Muscle of back (tissue), 11 donors: ENCODE measurements around the gene TBCCD1. TPM values are rescaled to one million over a fixed set of nuclear protein-coding genes. Genes with fewer than 3 reads are reported as not detected.
A peak's percentile ranks its signal among the peaks of the same experiment; 100 is the strongest.
"Not testable (repeated sequence)": the region's sequence is repeated elsewhere in the genome, so short reads cannot be mapped to it uniquely, and the experiment has no call there.

Experiments used
- DNase-seq, 3 donors: peaks; one replicate each; pipeline versions ENCODE4 v3.0.0 to v3.0.0-alpha.2; 2013
- polyA plus RNA-seq, 10 donors: library from polyadenylated mRNA; unstranded; fragments of 120-200 nt; gene quantifications; one replicate each; pipeline ENCODE4 v1.2.1, GENCODE V29; 2013; ENCODE audit not compliant: insufficient read length in 10 of 10

The TBCCD1 gene
- polyA plus RNA-seq, 10 donors = 9.9 to 15.5 (median 12.8) TPM

- DNase-seq = peak in 1 of 3 donors; percentile 40
Measured at GRCh38 chr3:186598108-186598784, 31.1 kb upstream of the TBCCD1 start.

GRCh38 chr3:186596568-186597287 is 29.6 kb upstream of the TBCCD1 start:
- no peak for DNase-seq

GRCh38 chr3:186594591-186595113 is 27.5 kb upstream of the TBCCD1 start:
- no peak for DNase-seq

DNA sequence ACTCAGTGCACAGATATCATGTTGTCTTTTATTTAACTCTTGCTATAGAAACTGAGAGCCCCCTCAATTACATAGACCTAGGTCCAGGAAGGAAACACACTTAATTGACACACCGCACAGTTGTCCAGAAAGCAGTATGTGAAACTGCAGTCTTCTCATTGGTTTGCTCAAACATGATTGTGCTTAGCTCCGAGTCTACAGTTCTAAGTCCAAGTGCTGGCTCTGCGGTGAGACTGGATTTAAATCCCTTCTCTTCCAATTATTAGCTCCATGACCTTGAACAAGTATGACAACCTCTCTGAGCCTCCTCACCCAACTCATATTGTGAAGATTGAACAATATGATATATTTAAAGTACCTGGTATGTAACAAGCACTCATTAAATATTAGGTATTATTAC is 26.7 kb upstream of the TBCCD1 start:
- no peak for DNase-seq

DNA sequence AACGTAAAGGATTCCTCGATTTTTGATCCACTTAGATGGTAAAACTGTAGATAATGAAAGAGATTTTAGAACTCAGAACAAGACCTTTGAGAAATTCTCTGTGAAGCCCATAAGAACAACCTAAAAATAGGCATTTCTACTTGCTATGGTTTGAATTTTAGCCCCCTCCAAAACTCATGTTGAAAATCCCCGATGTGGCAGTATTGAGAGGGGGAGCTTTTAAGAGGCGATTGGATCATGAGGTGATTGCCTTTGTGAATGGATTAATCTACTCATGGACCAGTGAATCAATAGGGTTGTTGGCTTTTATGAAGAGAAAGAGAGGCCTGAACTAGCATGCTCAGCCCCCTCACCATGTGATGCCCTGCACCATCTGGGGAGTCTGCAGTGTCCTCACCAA is 25.5 kb upstream of the TBCCD1 start:
- DNase-seq = no peak

- DNase-seq = no peak
Measured at GRCh38 chr3:186590580-186591295, 23.6 kb upstream of the TBCCD1 start.

DNA sequence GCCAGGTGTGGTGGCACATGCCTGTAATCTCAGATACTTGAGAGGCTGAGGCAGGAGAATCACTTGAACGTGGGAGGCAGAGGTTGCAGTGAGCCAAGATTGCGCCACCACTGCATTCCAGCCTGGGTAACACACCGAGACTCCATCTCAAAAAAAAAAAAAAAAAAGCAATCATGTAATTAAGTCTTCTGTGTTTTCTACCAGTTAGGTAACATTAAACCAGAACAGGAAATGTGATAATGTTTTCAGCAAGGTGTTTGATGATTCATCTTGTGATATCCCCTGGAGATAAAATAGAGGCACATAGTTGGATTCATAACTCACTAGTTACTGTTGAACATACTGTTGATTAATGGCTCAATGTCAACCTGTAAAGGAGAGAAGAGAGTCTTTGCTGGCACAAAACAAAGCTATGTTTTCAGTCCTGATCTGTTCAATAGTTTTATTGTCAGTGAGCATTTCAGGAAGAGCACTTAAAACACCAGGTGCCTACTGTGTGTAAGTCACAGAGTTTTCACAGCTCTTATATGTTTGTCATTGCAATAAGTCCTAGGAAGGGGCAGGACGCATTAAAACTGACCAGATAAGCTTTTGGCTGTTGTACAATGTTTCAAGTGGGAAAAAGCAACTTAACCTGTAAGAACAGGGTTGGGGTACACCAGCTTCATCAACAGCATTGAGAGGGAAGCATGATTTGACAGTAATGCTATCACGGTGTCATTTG is 22.9 kb upstream of the TBCCD1 start:
- no peak for DNase-seq

DNA sequence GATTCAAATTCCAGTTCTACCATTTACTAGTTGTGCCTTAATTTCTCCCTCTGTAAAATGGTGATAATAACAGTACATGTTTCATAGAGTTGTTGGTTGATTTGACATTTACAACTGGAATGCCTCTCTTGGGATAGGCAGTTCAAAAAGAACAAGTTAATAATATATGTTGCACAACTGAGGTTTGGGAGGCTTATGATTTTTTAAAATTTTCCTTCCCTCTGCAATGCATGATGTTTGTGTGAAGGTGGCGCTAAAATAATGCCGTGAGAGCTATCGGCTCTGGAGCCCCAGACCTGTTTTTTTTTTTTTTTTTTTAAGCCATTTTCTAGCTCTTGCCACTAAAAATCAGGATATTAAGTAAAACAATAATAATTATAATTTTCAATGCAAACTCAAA is 22.0 kb upstream of the TBCCD1 start:
- DNase-seq = no peak

- no peak for DNase-seq
Measured at GRCh38 chr3:186588632-186589031, 21.5 kb upstream of the TBCCD1 start.

DNA sequence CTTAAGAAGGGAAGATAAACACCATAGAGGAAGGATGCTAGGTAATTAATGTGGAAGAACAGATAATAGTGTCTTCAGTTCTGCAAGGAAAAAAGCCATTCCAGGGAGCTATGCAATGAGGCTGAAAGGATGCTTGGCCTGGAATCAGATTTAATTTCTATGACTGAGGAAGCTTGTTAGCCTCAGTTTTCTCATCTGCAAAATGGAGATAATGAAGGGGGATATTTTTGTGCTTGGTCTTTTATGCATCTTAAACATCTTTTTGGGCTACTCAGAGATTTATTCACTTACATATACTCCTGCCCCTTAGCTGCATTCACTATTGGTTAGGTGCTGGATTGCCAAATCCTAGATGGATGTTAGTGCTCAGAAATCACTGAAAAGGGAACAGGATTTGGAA is 20.0 kb upstream of the TBCCD1 start:
- DNase-seq = no peak

DNA sequence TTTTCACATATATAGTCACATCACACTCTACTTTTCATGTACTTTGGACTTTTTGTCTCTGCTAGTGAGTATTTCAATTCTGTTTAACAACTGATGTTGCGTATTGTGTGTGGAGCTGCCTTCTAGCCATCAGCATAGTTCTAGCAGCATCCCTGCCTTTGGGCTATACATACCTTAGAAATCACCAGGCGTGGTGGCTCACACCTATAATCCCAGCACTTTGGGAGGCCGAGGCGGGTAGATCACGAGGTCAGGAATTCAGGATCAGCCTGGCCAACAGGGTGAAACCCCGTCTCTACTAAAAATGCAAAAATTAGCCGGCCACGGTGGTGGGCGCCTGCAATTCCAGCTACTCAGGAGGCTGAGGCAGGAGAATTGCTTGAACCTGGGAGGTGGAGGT is 19.1 kb upstream of the TBCCD1 start:
- DNase-seq = not testable (repeated sequence)

DNA sequence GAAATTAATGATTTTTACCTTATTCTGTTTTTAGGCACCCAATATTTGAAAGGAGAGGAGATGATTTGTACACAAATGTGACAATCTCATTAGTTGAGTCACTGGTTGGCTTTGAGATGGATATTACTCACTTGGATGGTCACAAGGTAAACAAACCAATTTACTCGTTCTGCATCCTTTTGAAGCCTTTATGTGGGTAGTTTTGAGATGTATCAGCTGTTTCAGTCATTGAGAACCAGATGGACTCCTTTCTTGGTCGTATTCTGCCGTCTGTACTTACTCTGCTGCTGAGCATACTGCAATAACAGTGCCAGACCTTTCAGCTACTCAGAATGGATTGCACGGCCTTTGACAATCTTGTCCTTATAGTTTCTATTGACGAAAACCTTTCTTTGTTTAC is 16.7 kb upstream of the TBCCD1 start:
- DNase-seq = no peak

- DNase-seq = no peak
Measured at GRCh38 chr3:186582541-186582940, 15.4 kb upstream of the TBCCD1 start.

GRCh38 chr3:186580785-186581184 is 13.6 kb upstream of the TBCCD1 start:
- no peak for DNase-seq

GRCh38 chr3:186577521-186577920 is 10.4 kb upstream of the TBCCD1 start:
- no peak for DNase-seq

GRCh38 chr3:186571644-186572013 is 4.5 kb upstream of the TBCCD1 start:
- DNase-seq = no peak

GRCh38 chr3:186570941-186571643 is 4.0 kb upstream of the TBCCD1 start:
- DNase-seq = peak in 1 of 3 donors; percentile 21

GRCh38 chr3:186570096-186570940 is 3.2 kb upstream of the TBCCD1 start, which contains the start of gene DNAJB11:
TSS of gene DNAJB11 (plus strand) at chr3:186570720. CDS start at chr3:186570898, 178 bp downstream.
- DNase-seq = peak; percentile 100

GRCh38 chr3:186569779-186570095 is 2.6 kb upstream of the TBCCD1 start:
- DNase-seq = no peak

- DNase-seq = not testable (repeated sequence)
Measured at GRCh38 chr3:186569361-186569760, 2.2 kb upstream of the TBCCD1 start.

GRCh38 chr3:186566772-186567071 is 417 bp downstream of the TBCCD1 start:
- no peak for DNase-seq
